ENCODE results near the gene COQ10A. TPM values are rescaled to one million over a fixed set of nuclear protein-coding genes. Genes with fewer than 3 reads are reported as not detected.
A peak's percentile ranks its signal among the peaks of the same experiment; 100 is the strongest.

The COQ10A gene
- total and polyA plus RNA-seq, 2 of the 8 experiments (the other 6 are each of a cell fraction or from before 2014, with no cell fraction given) = 21.8 to 42.9 TPM

GRCh38 chr12:56315622-56316473 is 49.1 kb downstream of the COQ10A start, which contains the start of gene CNPY2 (continued):
- no peak for TF ChIP-seq JUN (IDR thresholded peaks at IDR 0.05; ENCODE audit: low read depth, low read length)
- TF ChIP-seq YY1 (IDR thresholded peaks at IDR 0.05; ENCODE audit: low read depth, low read length) = peak; percentile 78; the same call in 1 of the 2 replicates
- TF ChIP-seq CBX8 (IDR thresholded peaks at IDR 0.05; ENCODE audit: borderline replicate concordance, low read depth, low read length) = no peak
- no peak for TF ChIP-seq EP300 (IDR thresholded peaks at IDR 0.05; ENCODE audit: borderline replicate concordance in 1 of 2, low read depth in 2 of 2, low read length in 2 of 2)
- TF ChIP-seq SIN3A (conservative IDR thresholded peaks at IDR 0.05 in 1 of 2, IDR thresholded peaks at IDR 0.05 in 1 of 2; ENCODE audit: low read depth in 1 of 2, low read length in 2 of 2) = peak; percentile 75 to 84; a peak in 3 of 4 replicates
- TF ChIP-seq SRF (IDR thresholded peaks at IDR 0.05; ENCODE audit: low read depth, low read length) = no peak
- TF ChIP-seq MAX (IDR thresholded peaks at IDR 0.05) = peak; percentile 82
- peak; percentile 96 for TF ChIP-seq SP4 (IDR thresholded peaks at IDR 0.05; ENCODE audit: low read length)
- peak; percentile 98 for TF ChIP-seq TAF7 (optimal IDR thresholded peaks at IDR 0.05; ENCODE audit: borderline replicate concordance, low read depth, low read length)
- peak; percentile 70; the same call in 1 of the 2 replicates for TF ChIP-seq GABPA (IDR thresholded peaks at IDR 0.05; ENCODE audit: borderline replicate concordance, insufficient read depth, low read length)
- TF ChIP-seq HDAC6 (IDR thresholded peaks at IDR 0.05; ENCODE audit: low read depth, low read length) = no peak
- peak; percentile 92 for TF ChIP-seq TBP (IDR thresholded peaks at IDR 0.05; ENCODE audit: low read depth, low read length)
- peak; percentile 99 for TF ChIP-seq SIX5 (IDR thresholded peaks at IDR 0.05; ENCODE audit: low read depth, low read length)
- no peak for TF ChIP-seq SP2 (IDR thresholded peaks at IDR 0.05; ENCODE audit: low read length)
- 0 out of 2 replicates have a peak, but pooled peaks have one; percentile 2 for TF ChIP-seq ATF3 (IDR thresholded peaks at IDR 0.05; ENCODE audit: insufficient read depth, low read depth, low read length)
- TF ChIP-seq CHD1 (IDR thresholded peaks at IDR 0.05; ENCODE audit: low read depth, low read length) = no peak
- TF ChIP-seq POU5F1 (IDR thresholded peaks at IDR 0.05; ENCODE audit: low read depth, low read length) = no peak
- peak; percentile 80 for TF ChIP-seq KDM4A (IDR thresholded peaks at IDR 0.05; ENCODE audit: low read depth, low read length, severe bottlenecking)
- peak; percentile 83 for TF ChIP-seq BRCA1 (IDR thresholded peaks at IDR 0.05; ENCODE audit: low read depth, low read length)
- TF ChIP-seq MAFK (IDR thresholded peaks at IDR 0.05; ENCODE audit: low read depth, low read length) = no peak
- no peak for TF ChIP-seq CBX5 (IDR thresholded peaks at IDR 0.05; ENCODE audit: low read depth, low read length)
- TF ChIP-seq RAD21 (IDR thresholded peaks at IDR 0.05 in 1 of 2, conservative IDR thresholded peaks at IDR 0.05 in 1 of 2; ENCODE audit: low read depth in 2 of 2, low read length in 2 of 2) = peak; percentile 37 to 44; a peak in 3 of 4 replicates
- no peak for TF ChIP-seq RBBP5 (IDR thresholded peaks at IDR 0.05; ENCODE audit: borderline replicate concordance, low read depth, low read length)
